NB4 (cell line): Measurements from ENCODE around the gene HCN1.

ENCODE experiments used
- CTCF ChIP-seq: IDR thresholded peaks from one replicate; pipeline ENCODE4 v1.5.1; 2012; ENCODE audit warnings: low read depth, low read length
- MYC ChIP-seq: IDR thresholded peaks from 2 replicates; pipeline ENCODE4 v1.6.1; 2011; ENCODE audit warnings: low read depth, low read length
- POLR2A ChIP-seq: IDR thresholded peaks from 2 replicates; pipeline ENCODE4 v1.6.1; 2011; ENCODE audit warnings: mild to moderate bottlenecking; ENCODE audit not compliant: insufficient read length; ENCODE audit errors: extremely low read depth

GRCh38 chr5:45609661-45610060 is 86.5 kb downstream of the HCN1 start:
- no peak for TF ChIP-seq CTCF
- TF ChIP-seq MYC = no peak
- no peak for TF ChIP-seq POLR2A
